Raji (cell line): ENCODE results near the gene SMIM36.

Experiments used
- POLR2A ChIP-seq: IDR thresholded peaks from 2 replicates; pipeline ENCODE4 v1.6.1; 2011; ENCODE audit warnings: low read depth, low read length, control low read depth; ENCODE audit not compliant: insufficient read depth

The SMIM36 gene

GRCh38 chr17:55432358-55433028, 78.8 kb downstream of the SMIM36 start:
- TF ChIP-seq POLR2A = no peak

DNA sequence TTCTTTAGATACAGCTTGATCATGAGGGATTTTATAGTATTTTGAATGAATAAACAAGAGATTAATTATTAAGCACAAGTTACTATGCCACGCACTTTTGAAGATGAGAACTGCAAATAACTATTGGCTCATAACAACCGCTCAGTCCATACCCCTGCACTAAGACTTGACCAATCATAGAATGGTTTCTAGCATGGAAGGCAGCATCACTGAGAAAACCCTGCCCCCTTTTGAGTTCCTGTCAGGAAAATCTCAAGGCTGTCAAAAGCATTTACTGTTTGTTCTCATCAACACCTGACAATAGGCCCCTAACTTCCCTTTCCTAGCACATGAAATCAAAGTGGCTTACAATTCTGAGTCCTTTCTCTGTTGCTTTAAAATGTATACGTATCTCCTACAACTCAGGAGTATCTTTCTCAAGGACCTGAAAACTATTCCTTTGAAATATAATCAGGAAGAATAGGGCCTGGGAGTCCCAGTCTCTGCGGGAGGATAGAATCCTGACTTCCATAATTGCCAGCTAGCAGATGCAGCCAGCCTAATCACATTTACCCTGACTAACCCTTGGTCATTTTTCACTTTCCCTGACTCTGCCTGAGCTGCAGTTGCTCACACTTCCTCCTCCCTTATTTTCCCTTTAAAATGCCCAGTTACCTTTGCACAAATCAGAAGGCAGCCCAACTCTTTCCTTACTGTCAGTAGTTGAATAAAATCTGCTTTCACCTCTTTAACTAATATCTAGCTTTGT, 80.5 kb downstream of the SMIM36 start:
- no peak for TF ChIP-seq POLR2A

DNA sequence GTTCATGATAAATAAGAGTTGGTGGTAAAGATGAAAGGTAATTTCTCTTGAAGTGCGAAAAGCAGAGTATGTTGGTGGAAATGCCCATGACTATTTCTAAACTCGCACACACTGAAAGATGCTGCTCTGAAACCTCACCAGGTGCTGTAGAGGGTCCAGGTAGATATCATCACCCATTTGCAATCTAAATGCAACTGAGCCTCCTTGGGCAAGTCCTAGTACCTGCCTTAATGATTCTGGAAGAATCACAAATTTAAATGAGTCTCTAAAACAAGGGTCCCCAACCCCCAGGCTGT, 83.7 kb downstream of the SMIM36 start:
- TF ChIP-seq POLR2A = no peak

DNA sequence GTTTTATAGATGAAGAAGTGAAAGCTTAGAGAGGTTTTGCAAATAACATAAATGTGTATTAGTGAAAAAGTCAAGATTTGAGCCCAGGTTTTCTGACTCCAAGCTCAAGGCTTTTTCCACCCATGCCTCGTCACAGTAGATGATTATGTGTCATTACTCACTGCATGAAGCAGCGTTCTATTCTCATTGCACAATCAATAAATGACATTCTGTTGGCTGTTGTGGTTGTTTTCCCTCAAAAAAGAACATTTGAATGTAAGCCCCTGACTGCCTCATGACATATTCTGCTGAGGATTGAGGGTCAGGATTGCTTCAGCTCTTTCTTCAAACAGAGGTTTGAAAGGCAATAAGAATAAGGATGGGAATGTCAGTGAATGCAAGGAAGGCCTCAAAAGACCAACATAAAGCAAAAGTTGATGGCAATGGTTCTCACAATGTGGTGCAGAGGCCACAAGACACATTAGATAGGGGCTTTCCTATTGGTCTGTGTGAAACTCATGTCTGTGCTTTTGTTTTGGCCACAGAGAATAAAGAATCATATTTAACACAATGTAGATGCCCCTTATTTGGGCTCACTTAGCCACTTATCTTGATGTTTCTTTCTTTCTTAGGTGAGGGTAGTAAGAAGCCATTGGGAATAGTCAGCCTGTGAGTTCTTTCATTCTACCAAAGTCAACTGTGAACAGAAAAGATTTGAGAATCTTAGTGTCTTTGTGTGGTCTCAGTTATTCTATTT, 84.2 kb downstream of the SMIM36 start:
- TF ChIP-seq POLR2A = no peak

- TF ChIP-seq POLR2A = no peak
Observed at GRCh38 chr17:55424893-55425540, 86.2 kb downstream of the SMIM36 start.

DNA sequence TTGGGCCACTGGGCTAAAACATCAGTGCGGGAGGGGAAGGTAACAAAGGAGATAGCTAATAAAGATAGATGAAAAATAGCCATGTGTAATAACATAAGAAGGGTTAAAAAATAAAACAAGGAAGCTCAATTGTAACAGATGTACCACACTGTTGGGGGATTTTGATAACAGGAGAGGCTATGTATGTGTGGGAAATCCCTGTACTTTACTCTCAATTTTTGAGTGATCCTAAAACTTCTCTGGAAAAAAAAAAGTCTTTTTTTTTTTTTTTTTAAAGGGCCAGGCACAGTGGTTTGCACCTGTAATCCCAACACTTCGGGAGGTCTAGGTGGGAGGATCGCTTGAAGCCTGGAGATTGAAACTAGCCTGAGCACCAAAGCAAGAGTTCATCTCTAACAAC, 87.7 kb downstream of the SMIM36 start:
- TF ChIP-seq POLR2A = no peak

GRCh38 chr17:55421179-55421934, 89.9 kb downstream of the SMIM36 start, which contains the start of gene MMD:
TSS of gene MMD (minus strand) at chr17:55421835. CDS start at chr17:55421695, 140 bp downstream.
- TF ChIP-seq POLR2A = no peak; the same call in 1 of the 2 replicates

GRCh38 chr17:55420776-55421178, 90.5 kb downstream of the SMIM36 start:
- peak; percentile 19; the same call in 1 of the 2 replicates for TF ChIP-seq POLR2A

GRCh38 chr17:55420067-55420775, 91.0 kb downstream of the SMIM36 start:
- TF ChIP-seq POLR2A = peak; percentile 60

DNA sequence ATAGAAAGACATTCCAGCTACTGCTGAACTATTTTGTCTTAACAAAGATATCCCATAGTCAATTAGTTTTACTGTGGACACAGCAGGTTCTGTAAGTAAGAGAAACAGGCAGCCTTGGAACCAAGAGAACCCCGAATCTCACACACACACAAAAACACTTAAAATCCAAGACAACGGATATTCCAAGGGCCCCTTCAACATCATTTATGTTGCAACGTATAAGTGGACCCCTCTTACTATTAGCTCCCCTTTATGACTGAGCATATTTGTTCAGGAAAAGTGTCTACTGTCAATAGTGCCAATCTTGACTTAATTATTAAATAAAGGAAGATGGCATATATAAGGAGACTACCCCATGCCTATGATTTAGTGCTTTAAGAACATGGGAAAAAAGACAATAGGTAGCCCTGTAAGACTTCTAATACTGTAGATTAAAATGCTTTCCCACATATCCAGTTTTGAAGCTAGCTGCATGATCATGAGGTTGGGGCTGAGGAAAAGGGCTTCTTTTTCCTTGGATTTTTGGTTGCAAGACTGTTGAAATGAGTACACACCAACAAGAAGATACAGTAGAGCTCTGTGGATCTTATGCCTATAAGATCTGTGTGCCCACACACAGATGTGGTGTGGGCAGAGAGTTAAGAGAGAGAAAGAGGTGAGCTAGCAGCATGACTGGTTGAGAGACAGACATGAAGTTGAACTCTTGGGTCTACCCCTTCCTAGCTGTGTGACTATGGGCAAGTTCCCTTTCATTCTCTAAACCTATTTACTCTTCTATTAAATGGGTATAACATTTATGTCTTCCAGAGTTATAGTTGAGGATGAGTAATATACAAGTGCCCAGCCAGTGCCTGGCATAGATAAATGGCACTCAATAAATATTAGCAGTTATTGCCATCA, 92.6 kb downstream of the SMIM36 start:
- TF ChIP-seq POLR2A = no peak

DNA sequence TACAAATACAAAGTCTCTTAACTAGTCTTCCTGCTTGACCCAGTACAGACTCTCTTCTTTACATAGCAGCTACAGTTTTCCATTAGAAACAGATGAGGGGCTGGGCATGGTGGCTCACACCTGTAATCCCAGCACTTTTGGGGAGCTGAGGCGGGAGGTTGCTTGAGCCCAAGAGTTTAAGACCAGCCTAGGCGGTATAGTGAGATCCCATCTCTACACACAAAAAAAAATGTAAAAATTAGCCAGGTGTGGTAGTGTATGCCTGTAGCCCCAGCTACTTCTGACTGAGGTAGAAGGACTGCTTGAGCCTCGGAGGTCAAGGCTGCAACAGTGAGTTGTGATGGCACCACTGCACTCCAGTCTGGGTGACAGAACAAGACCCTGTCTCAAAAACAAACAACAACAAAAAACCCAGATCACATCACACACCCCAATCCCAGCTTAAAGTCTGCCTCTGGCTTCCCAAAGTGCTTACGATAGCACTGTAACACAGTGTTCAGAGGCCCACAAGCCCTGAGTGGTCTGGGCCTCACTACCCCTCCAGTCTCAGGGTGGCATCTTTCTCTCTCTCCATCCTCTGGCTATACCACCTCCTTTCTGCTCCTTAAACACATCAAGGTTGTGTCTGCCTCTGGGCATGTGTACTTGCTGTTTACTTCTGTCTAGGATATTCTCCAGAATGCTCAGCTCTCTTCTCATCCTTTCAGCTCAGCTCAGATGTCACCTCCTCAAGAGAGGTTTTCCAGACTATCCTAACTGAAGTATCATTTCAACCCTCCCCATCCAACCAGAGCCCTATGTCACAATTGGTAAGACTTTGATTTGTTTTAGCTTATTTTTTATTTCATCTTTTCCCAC, 93.6 kb downstream of the SMIM36 start:
- TF ChIP-seq POLR2A = no peak

DNA sequence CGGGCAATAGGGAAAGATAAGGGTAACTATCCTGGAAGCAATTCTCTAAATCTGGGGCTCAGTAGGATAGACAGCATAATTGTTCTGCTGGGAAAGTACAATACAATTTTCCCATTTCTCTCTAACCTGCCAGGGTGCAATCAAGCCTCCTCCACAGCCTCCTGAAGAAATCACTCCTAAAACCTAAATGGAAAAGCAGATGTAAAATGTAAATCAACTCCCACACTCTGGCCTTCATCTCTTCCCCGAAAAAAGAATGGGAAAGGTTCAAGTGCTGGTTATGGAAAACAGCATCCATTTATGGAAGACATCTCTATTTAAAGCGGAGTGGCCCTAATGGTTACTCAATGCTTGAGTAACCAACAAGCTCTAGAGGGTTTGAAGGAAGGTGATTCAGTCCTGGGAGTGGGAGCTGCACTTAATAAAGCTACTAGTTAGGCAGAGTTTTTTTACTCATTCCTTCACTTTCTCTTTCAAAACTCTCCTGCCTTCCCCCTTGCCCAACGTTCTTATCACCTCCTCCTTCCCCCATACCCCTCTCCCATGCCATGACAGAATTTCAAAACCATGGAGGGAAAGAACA, 94.7 kb downstream of the SMIM36 start:
- no peak for TF ChIP-seq POLR2A
